SH-SY5Y (cell line): ENCODE data around the gene GJC1.

Source experiments
- GATA2 ChIP-seq: IDR thresholded peaks from 2 replicates; pipeline ENCODE4 v1.6.1; 2011; ENCODE audit warnings: mild to moderate bottlenecking, low read depth, low read length
- GATA3 ChIP-seq: IDR thresholded peaks from 2 replicates; pipeline ENCODE4 v1.6.1; 2011; ENCODE audit warnings: low read depth, mild to moderate bottlenecking, low read length, moderate library complexity

Gene GJC1

GRCh38 chr17:44795928-44796327 lies 34.2 kb downstream of the GJC1 start:
- TF ChIP-seq GATA2 (no peak), GATA3 (no peak)

- TF ChIP-seq GATA2 (no peak), GATA3 (no peak)
Observed at GRCh38 chr17:44795421-44795820, 34.7 kb downstream of the GJC1 start.

- no peak for TF ChIP-seq GATA2
- no peak for TF ChIP-seq GATA3
Observed at GRCh38 chr17:44794851-44795413, 35.2 kb downstream of the GJC1 start.

DNA sequence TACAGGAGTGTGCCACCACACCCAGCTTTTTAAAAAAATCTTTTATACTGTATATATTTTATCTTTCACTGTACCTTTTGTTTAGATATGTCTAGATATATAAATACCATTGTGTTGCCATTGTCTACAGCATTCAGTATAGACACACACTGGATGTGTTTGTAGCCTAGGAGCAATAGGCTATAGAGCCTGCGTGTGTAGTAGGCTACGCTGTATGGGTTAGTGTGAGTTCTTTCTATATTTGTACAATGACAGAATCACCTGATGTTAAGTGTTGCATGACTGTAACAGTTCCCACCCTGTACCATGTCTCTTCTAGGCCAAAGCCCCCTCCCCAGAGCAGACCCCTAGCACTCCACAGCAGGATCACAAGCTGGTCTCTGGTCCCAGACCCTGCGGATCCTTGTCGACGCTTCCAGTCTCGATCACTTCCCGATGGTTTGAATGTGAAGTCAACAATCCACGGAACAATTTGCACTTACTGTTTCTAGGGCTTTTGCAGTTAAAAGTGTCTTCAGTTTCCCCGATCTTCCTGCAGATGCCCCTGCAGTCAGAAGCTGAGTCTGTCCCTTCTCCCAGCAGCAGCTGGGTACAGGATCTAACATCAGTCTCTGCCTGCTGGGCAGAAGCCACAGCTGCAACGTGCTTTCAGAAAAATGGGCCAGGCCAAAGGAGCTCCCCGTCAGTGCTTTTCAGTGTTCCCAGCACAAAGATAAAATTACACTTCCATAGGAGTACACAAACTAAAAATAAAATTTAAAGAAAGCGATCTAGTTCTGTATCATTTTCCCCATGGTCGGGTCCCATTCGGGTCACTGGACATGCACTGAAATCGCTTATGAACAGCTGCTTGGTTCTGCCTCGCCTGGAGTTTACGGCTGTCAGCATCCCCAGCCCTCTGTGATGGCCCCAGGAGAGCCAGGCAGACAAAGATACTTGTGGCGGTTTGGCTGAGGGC lies 35.9 kb downstream of the GJC1 start:
- TF ChIP-seq GATA2 (no peak), GATA3 (no peak)

GRCh38 chr17:44792276-44792675 lies 37.8 kb downstream of the GJC1 start:
- TF ChIP-seq GATA3 (no peak), GATA2 (no peak)

GRCh38 chr17:44788139-44788538 lies 41.9 kb downstream of the GJC1 start:
- TF ChIP-seq GATA3 (no peak), GATA2 (no peak)

DNA sequence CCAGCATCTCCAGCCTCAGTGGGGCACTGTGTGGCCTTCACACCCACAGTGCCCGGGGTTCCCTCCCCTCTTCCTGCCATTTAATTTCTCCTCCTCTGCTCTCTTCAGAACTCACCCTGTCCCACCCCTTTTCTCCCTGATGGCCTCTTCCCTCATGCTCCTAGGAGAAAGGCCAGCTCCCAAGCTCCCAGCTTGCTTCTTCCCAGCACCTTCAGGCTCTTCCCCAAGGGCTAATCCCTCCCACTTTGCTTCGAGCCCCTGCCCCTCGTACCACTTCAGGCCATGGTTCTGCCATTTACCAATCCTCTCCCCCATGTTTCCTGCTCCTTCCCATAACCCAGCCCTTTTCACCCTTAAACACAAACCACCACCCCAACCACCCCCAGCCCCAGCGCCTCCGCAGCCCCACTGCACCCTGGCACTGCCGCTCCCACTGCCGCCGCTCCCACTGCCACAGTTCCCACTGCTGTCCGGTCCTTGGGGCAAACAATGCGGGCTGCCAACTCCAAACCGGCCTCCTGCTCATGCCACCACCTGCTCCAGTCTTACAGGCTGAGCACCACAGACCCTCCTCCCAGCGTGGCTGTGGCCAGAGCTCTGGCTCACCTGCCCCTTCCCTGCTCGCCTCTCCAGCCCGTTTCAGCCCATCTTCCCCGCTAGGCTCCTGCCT lies 42.7 kb downstream of the GJC1 start:
- TF ChIP-seq GATA2 (no peak), GATA3 (no peak)

DNA sequence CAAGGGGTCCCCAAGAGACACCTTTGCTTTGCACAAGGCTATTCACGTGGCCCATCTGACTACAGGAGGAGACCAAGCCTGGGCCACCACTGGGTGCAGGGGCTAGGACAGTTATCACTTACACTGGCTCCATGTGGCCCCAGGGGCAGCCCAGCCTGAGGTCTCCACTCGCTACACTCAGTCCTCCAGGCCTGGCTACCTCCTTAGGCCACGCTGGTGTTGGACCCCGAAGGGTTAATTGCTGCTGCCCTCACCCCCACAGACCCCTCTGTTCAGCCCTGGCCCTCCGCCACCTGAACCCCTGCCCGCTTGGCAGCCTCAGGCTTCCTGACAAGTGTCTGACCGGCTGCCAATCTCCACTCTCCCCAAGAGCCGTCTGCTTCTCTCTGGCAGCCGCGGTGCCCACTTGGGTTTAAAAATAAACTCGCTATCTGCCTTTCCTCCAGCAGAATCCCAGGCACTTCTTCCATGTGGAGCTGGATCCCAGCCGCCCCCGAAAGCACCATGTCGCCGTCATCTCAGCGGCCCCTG lies 43.5 kb downstream of the GJC1 start:
- TF ChIP-seq GATA2 (no peak), GATA3 (no peak)

GRCh38 chr17:44785921-44786320 lies 44.2 kb downstream of the GJC1 start:
- no peak for TF ChIP-seq GATA3
- TF ChIP-seq GATA2 = no peak

- TF ChIP-seq GATA2 (no peak), GATA3 (no peak)
Observed at GRCh38 chr17:44782326-44782850, 47.7 kb downstream of the GJC1 start.

DNA sequence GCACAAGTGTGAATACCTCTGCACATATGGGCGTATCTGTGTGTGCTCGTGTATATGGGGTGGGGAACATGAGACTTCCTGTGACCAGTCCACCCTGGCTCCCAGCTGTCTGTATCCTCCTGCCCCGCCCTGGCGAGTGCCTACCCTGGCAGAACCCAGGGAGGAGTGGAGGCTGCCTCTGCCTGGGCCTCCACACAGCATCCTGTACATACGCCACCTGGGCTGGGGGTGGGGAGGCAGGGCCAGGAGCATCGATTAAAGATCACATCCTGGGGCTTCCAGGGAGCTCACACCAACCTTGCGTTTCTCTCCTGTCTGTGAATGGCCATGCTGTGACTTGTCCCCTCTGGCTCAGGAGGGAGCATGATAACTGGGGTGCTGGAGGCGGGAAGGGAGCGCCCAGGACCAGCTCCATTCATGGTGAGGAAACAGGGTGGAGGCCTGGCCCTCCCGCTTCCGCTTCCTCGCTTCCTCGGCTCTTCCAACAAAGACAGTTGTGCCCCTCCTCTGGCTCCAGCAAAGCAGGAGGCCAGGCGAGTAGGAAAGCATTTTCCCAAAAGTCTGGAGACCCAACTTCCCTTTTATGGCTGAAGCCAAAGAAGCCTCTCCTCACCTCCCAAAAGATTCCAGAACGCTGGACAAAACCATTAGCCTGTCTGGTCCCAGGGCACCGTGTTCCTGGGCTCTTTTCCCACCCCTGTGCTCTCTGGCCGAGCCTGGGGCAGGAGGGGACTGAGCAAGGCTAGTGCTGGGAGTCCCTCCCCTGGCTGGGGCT lies 48.3 kb downstream of the GJC1 start:
- TF ChIP-seq GATA3 (no peak), GATA2 (no peak)

DNA sequence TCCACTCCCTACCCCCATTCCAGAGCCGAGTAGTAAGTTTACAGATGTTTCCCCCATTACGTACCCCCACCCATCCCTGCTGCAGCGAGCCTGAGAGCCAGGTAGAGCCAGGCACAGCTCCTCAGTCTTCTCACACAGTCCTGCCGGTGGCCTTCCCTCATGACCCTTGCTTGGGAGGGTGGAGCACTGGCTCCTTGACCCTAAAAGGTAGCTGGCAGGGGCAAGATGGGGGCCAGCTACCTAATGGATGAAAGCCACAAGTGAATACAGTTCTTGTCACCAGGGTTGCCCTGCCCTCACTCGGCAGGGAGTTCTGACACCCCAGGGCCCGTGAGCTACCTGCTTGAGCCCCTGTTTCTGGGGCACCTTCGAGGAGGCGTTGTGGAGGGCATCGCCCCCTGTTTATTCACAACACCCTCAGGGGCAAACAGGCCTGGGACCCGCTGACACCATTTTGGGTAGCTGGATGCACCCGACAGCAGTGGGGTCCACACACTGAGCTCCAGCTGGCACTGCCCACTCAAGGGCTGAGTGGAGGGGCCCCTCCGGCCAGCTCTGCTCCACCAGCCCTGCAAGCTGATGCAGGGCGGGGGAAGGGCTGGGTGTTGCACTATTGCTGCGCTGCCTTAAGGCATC lies 49.1 kb downstream of the GJC1 start:
- no peak for TF ChIP-seq GATA2
- no peak for TF ChIP-seq GATA3

GRCh38 chr17:44780161-44780560 lies 49.9 kb downstream of the GJC1 start:
- no peak for TF ChIP-seq GATA3
